Fibroblast of lung (primary cell): ENCODE measurements around the gene MEIOSIN. TPM values are rescaled to one million over a fixed set of nuclear protein-coding genes. Genes with fewer than 3 reads are reported as not detected.

Experiments used
- DNase-seq, 2 donors: peaks; one replicate each; pipeline versions ENCODE4 v3.0.0 to v3.0.0-alpha.2; 2010; ENCODE audit warnings: low read depth in 2 of 2
- H2AFZ ChIP-seq: 2 replicates; pipeline ENCODE4 v1.5.1; 2012; ENCODE audit warnings: low read length, control low read depth, inconsistent platforms
- H3K27ac ChIP-seq: 2 replicates; pipeline ENCODE4 v1.5.1; 2011; ENCODE audit warnings: low read length, control low read depth; ENCODE audit not compliant: insufficient read depth
- H3K27me3 ChIP-seq: 2 replicates; pipeline ENCODE4 v1.5.1; 2011; ENCODE audit warnings: mild to moderate bottlenecking, low read length; ENCODE audit not compliant: control insufficient read depth, insufficient read depth
- H3K36me3 ChIP-seq: 2 replicates; pipeline ENCODE4 v1.5.1; 2011; ENCODE audit warnings: low read length; ENCODE audit not compliant: control insufficient read depth, insufficient read depth
- H3K4me1 ChIP-seq: 2 replicates; pipeline ENCODE4 v1.5.1; 2011; ENCODE audit warnings: low read length; ENCODE audit not compliant: control insufficient read depth, insufficient read depth; ENCODE audit errors: extremely low read depth
- H3K4me2 ChIP-seq: 2 replicates; pipeline ENCODE4 v1.5.1; 2011; ENCODE audit warnings: low read length, control low read depth; ENCODE audit not compliant: insufficient read depth; ENCODE audit errors: extremely low read depth
- H3K4me3 ChIP-seq, 4 experiments: fragments of 200-600 bp in 1 of 4; sonication (generic) in 1 of 4; replicated peaks in 1 of 4; 2 replicates each; pipeline ENCODE4 v1.5.1; 2011 to 2016; ENCODE audit warnings: low read length in 4 of 4, low read depth in 3 of 4, mild to moderate bottlenecking in 3 of 4, control low read depth in 2 of 4, inconsistent platforms in 1 of 4, mixed read lengths in 1 of 4; ENCODE audit not compliant: insufficient read depth in 1 of 4; ENCODE audit errors: control extremely low read depth in 1 of 4
- H3K79me2 ChIP-seq: 2 replicates; pipeline ENCODE4 v1.5.1; 2012; ENCODE audit warnings: mild to moderate bottlenecking, low read length, inconsistent platforms; ENCODE audit not compliant: control insufficient read depth, insufficient read depth
- H3K9ac ChIP-seq: 2 replicates; pipeline ENCODE4 v1.5.1; 2011; ENCODE audit warnings: mild to moderate bottlenecking, low read length, control low read depth; ENCODE audit not compliant: insufficient read depth
- H3K9me3 ChIP-seq: 2 replicates; pipeline ENCODE4 v1.5.1; 2012; ENCODE audit warnings: low read depth, low read length; ENCODE audit not compliant: control insufficient read depth, insufficient read depth
- H4K20me1 ChIP-seq: 2 replicates; pipeline ENCODE4 v1.5.1; 2011; ENCODE audit warnings: low read length; ENCODE audit not compliant: control insufficient read depth, insufficient read depth; ENCODE audit errors: extremely low read depth
- EZH2 ChIP-seq: IDR thresholded peaks from 2 replicates; pipeline ENCODE4 v1.5.1; 2012; ENCODE audit warnings: low read length, control low read depth, mild to moderate bottlenecking; ENCODE audit errors: missing control alignments
- polyA plus RNA-seq, 2 donors: library from polyadenylated mRNA; depleted of rRNA in 1 of 2; stranded (reverse) in 1 of 2; unstranded in 1 of 2; fragments of >200 nt; gene quantifications; 2 replicates each; pipeline ENCODE4 v1.2.1, GENCODE V29; 2011 to 2012; ENCODE audit warnings: missing spikeins in 1 of 2
- total RNA-seq: library from RNA; depleted of rRNA; stranded (reverse); fragments of >200 nt; gene quantifications from 2 replicates; pipeline ENCODE4 v1.2.1, GENCODE V29; 2014
- TF ChIP-seq, protein P1 (sequence below), 2 donors: IDR thresholded peaks in 1 of 2; conservative IDR thresholded peaks in 1 of 2; 1 replicate in 1 of 2; 2 replicates in 1 of 2; pipeline ENCODE4 v1.5.1; 2011 to 2012; ENCODE audit warnings: low read length in 2 of 2, control low read depth in 1 of 2, inconsistent platforms in 1 of 2, low read depth in 1 of 2, mild to moderate bottlenecking in 1 of 2

MEIOSIN gene
- total and polyA plus RNA-seq, 2 donors (not counting 1 experiment from before 2014, with no cell fraction given) = not detected

DNA sequence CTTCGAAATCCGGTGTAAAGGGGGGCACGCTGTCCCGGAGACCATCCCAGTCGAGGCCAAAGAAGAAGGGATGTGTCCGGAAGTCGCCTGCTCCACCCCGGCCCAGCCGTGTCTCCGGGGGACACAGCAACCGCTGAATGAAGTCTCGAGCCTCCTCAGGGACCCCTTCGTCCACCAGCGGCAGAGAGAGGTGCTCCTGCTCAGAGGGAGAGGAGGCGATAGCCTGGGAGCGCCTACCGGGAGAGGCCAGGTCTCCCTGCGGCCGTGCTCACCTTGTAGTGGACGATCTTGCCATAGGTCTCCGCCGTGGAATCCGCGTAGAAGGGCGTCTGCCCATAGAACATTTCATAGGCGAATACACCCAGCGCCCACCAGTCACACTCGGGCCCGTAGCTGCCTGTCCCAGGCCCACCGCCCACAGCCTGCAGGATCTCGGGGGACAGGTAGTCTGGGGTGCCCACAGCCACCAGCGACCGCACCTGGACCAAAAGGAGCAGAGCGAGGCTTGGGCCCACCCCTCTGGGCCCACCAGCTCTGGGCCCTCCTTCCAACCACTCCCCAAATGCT, 44.2 kb downstream of the MEIOSIN start:
- TF ChIP-seq EZH2 = no peak
- TF ChIP-seq, protein P1, sequence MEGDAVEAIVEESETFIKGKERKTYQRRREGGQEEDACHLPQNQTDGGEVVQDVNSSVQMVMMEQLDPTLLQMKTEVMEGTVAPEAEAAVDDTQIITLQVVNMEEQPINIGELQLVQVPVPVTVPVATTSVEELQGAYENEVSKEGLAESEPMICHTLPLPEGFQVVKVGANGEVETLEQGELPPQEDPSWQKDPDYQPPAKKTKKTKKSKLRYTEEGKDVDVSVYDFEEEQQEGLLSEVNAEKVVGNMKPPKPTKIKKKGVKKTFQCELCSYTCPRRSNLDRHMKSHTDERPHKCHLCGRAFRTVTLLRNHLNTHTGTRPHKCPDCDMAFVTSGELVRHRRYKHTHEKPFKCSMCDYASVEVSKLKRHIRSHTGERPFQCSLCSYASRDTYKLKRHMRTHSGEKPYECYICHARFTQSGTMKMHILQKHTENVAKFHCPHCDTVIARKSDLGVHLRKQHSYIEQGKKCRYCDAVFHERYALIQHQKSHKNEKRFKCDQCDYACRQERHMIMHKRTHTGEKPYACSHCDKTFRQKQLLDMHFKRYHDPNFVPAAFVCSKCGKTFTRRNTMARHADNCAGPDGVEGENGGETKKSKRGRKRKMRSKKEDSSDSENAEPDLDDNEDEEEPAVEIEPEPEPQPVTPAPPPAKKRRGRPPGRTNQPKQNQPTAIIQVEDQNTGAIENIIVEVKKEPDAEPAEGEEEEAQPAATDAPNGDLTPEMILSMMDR (conservative IDR thresholded peaks at IDR 0.05 in 1 of 2, IDR thresholded peaks at IDR 0.05 in 1 of 2; ENCODE audit: low read depth in 1 of 2, low read length in 2 of 2) = no peak

DNA sequence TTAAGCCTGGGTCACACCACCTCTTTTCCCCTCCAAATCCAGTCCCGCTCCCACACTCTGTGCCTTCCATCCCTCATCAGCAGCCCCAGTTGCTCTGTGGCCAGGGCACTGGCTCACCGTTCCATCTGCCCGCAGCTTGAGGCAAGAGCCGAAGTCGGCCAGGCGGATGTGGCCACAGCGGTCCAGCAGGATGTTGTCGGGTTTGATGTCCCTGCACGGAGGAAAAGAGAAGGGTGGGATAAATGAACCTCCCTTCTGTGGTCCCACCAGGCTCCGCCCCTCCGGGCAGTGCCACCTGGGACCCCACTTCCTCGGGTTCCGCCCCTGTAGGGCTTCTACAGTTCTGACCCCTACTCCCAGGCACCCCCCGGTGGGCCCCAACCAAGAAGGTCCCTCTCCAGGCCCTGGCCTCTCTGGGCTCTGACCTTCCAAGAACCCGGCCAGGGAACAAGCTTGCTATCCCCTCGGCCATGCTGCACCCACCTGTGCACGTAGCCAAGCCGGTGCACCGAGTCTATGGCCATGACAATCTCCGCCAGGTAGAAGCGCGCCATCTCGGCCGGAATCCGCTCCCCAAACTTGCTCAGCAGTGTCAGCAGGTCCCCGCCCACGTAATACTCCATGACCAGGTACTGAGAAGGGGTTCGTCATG, 44.9 kb downstream of the MEIOSIN start:
- Histone ChIP-seq H2AFZ (no peak overlapping the region), H3K36me3 (peaks cover 22% of the 10 kb centered on the region), H3K4me2 (no peak overlapping the region), H4K20me1 (no peaks in the 10 kb centered on the region), H3K4me1 (peaks cover 12% of the 10 kb centered on the region), H3K4me3 (no peak overlapping the region), H3K27me3 (no peaks in the 10 kb centered on the region), H3K9me3 (no peaks in the 10 kb centered on the region), H3K27ac (no peak overlapping the region), H3K9ac (no peak overlapping the region), H3K79me2 (peaks cover 9% of the 10 kb centered on the region)
- DNase-seq = no peak
- TF ChIP-seq, protein P1 (conservative IDR thresholded peaks at IDR 0.05 in 1 of 2, IDR thresholded peaks at IDR 0.05 in 1 of 2; ENCODE audit: low read depth in 1 of 2, low read length in 2 of 2) = no peak
- no peak for TF ChIP-seq EZH2

More for the DNA sequence above, 44.2 kb downstream of the MEIOSIN start:
- Histone ChIP-seq H2AFZ (no peak overlapping the region), H3K79me2 (peaks cover 9% of the 10 kb centered on the region), H3K4me1 (peaks cover 11% of the 10 kb centered on the region), H3K4me3 (no peak overlapping the region), H3K4me2 (no peak overlapping the region), H3K27ac (no peak overlapping the region), H3K9ac (no peak overlapping the region), H3K27me3 (no peaks in the 10 kb centered on the region), H3K36me3 (peaks cover 27% of the 10 kb centered on the region), H4K20me1 (no peaks in the 10 kb centered on the region), H3K9me3 (no peaks in the 10 kb centered on the region)
- no peak for DNase-seq

DNA sequence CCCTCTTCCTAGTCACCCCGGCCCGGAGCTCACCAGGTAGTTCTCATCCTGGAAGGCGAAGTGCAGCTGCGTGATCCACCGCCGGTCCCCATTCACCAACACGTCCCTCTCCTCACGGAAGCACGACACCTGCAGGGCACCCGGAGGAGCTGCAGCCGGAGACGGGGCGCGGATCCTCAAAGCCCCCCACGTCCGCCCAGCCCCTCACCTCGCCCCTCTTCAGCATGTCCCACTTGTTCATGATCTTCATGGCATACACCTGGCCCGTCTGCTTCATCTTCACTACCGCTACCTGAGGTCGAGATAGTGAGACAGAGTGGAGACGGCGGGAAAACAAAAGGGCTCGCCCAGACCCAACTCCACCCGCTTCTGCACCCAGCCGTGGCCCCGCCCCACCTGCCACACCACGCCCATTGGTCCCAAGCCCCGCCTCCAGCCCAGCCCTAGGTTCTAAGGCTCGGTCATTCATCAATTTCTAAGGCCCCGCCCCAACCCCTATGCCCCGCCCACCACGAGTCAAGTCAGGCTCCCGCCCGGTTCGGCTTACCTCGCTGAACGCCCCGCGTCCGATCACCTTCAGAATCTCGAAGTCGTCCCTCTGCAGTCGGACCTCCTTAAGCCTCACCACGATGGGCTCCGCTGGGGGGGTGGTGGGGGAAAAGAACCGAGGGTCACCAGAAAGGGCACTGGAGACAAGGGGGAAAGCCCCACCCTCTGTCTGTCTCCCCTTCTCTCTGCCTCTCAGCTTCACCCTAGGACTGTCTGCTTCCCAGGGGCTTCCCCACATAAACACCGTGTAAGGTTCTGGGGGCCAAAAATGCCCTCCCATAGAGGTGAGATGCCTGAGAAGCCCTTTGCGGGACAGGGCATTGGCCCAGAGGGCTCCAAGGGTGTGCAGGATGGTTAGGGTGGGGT, 46.2 kb downstream of the MEIOSIN start:
- peaks cover 22% of the 10 kb centered on the region for H3K36me3 ChIP-seq
- H3K9ac ChIP-seq = no peak overlapping the region
- no peaks in the 10 kb centered on the region for H4K20me1 ChIP-seq
- H3K27me3 ChIP-seq = no peaks in the 10 kb centered on the region
- H3K4me1 ChIP-seq = peaks cover 22% of the 10 kb centered on the region
- H3K4me3 ChIP-seq = peak overlapping the region in 1 of 4 experiments; percentile 81
- DNase-seq = peak in 1 of 2 donors; percentile 30
- peaks cover 9% of the 10 kb centered on the region for H3K79me2 ChIP-seq
- TF ChIP-seq, protein P1 (conservative IDR thresholded peaks at IDR 0.05 in 1 of 2, IDR thresholded peaks at IDR 0.05 in 1 of 2; ENCODE audit: low read depth in 1 of 2, low read length in 2 of 2) = peak; percentile 20 to 24
- TF ChIP-seq EZH2 = no peak
- no peaks in the 10 kb centered on the region for H3K9me3 ChIP-seq
- H3K27ac ChIP-seq = no peak overlapping the region
- H2AFZ ChIP-seq = no peak overlapping the region
- no peak overlapping the region for H3K4me2 ChIP-seq
